C4-2B (cell line): ENCODE data around the gene ZNF454.

Experiments
- H3K27ac ChIP-seq: fragments of 450-650 bp; 2 replicates; pipeline ENCODE4 v1.5.1; 2017
- ZFX ChIP-seq: fragments of 450-650 bp; IDR thresholded peaks from 2 replicates; pipeline ENCODE4 v1.6.1; 2017
- TF ChIP-seq, protein P1 (sequence below): fragments of 450-650 bp; conservative IDR thresholded peaks from 2 replicates; pipeline ENCODE4 v1.5.1; 2017; ENCODE audit warnings: mild to moderate bottlenecking

ZNF454 gene

DNA sequence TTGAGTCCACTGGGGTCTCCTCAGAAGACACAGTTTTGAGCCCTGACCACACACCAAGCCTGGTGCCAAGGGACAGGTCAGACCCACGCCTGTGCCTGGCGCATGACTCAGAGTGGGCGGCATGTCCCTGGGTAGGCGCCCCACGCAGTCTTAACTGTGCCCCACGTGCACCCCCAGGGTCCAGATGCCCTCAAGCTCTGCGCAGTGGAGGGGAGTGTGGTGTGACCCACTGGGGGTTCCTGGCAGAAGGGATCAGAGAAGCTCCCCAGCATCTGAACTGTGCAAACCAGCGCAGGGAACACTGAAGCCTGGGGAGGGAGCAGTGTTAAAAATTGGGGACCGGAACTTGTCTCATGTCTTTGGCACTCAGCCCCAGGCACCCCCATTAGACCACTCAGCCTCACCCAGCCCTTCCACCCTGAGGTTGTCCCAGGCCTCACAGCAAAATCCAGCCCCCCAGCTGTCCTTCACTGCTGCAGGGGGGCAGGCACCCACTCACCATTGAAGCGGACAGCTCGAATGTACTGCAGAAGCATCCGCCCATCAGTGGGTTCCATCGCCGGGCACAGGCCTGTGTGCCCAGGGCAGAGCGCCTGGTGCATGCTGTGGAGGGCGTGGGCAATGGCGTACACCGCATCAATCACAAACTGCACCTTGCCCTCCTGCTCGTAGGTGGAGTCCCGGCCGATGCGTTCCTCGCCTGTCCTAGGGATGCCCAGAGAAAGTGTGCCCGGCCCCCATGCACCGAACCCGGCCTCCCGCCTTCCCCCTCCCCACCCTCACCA, 47.6 kb downstream of the ZNF454 start:
- H3K27ac ChIP-seq: no peak overlapping the region

DNA sequence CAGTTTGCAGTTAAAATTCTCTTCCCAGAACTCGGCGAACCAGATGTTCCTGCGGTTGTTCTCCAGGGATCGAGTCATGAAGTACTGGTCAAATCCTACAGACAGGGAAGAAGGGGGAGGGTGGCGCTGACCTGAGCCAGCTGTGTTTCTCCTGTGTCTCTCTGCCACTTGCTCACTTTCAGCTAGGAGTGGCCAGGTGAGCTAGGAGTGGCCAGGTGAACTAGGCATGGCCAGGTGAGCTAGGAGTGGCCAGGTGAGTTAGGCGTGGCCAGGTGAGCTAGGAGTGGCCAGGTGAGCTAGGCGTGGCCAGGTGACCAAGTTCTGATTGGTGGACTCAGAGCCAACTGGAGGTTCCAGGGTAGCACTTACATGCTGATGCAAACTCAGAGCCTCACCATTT, 48.3 kb downstream of the ZNF454 start:
- TF ChIP-seq, protein P1, sequence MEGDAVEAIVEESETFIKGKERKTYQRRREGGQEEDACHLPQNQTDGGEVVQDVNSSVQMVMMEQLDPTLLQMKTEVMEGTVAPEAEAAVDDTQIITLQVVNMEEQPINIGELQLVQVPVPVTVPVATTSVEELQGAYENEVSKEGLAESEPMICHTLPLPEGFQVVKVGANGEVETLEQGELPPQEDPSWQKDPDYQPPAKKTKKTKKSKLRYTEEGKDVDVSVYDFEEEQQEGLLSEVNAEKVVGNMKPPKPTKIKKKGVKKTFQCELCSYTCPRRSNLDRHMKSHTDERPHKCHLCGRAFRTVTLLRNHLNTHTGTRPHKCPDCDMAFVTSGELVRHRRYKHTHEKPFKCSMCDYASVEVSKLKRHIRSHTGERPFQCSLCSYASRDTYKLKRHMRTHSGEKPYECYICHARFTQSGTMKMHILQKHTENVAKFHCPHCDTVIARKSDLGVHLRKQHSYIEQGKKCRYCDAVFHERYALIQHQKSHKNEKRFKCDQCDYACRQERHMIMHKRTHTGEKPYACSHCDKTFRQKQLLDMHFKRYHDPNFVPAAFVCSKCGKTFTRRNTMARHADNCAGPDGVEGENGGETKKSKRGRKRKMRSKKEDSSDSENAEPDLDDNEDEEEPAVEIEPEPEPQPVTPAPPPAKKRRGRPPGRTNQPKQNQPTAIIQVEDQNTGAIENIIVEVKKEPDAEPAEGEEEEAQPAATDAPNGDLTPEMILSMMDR: no peak
- no peak for TF ChIP-seq ZFX
- no peak overlapping the region for H3K27ac ChIP-seq

More for the DNA sequence above, 47.6 kb downstream of the ZNF454 start:
- TF ChIP-seq, protein P1: no peak
- TF ChIP-seq ZFX: no peak

GRCh38 chr5:178990491-178990890, 49.5 kb downstream of the ZNF454 start:
- TF ChIP-seq, protein P1: no peak
- TF ChIP-seq ZFX: no peak
- no peak overlapping the region for H3K27ac ChIP-seq

DNA sequence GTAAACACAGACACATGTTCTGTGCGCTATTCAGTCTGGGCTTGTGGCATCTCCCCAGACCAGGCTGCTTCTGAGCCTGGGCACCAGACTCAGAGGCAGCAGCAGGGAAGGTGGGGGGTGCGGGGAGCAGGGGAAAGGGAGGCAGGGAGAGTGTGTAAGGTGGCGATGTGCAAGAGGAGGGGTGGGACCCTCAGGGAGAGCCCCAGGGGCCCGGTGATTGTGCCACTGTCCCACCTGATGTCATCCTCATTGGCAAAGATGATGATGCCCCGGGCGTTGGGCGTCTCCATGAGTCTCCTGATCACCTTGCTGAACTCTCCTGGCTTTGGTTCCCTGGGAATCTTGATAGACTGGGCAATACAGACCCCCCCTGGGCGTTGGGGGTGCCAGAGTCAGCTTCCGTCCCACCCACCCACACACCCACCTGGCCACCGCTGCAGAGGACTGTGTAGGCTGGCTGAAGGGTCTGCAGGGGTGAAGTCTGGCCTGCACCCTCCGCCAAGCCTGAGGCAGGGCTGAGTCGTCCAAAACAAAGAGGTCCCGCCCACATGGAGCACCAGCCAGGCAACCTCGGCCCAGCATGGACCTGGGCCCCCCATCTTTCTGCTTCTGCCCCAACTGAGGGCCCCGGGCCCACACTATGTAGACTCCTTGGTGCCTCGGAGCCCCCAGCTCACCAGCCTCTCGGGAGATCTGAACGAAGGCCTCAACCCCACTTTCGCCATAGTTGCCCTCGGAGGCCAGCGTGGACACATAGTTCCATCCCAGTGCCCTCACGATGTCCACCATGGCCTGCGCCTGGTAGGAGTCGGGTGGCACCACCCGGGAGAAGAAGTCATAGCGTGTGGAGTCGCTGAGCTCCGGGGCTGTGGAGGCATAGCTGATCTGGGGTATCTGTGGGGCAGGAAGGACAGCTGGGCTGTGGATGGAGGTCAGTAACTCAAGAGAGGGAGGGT, 50.5 kb downstream of the ZNF454 start:
- no peak for TF ChIP-seq ZFX
- TF ChIP-seq, protein P1: no peak
- H3K27ac ChIP-seq: no peak overlapping the region

GRCh38 chr5:178992291-178992895, 51.4 kb downstream of the ZNF454 start:
- H3K27ac ChIP-seq: no peak overlapping the region
- TF ChIP-seq, protein P1: no peak
- no peak for TF ChIP-seq ZFX

DNA sequence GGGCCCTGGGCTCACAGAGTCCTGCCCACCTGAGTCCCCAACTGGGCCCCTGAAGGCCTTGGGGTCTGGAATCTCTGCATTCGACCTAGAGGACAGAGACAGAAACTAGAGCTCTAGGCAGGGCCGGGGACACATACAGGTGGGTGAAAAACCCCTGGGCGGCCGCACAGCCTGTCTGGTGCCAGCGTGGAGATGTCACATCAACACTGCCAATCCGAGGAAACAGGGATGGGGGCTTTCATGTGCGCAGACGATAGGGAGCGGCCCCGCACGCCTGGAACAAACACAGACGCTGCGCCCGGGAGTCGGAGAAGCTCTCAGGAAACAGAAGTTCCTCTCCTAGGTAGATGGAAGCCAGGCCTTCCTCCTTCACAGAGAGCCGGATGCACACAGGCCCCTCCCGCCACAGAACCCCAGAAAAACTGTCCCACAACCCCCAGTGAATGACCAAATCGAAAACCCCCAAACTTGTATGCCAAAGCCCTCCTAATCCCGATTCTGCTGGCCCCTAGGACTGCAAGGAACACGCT, 52.3 kb downstream of the ZNF454 start:
- TF ChIP-seq ZFX: no peak
- TF ChIP-seq, protein P1: no peak
- H3K27ac ChIP-seq: no peak overlapping the region
